Fibroblast of lung (primary cell): ENCODE measurements around the gene TCFL5. TPM values are rescaled to one million over a fixed set of nuclear protein-coding genes. Genes with fewer than 3 reads are reported as not detected.

Experiments
- DNase-seq, 2 donors: peaks; one replicate each; pipeline versions ENCODE4 v3.0.0 to v3.0.0-alpha.2; 2010; ENCODE audit warnings: low read depth in 2 of 2
- H2AFZ ChIP-seq: 2 replicates; pipeline ENCODE4 v1.5.1; 2012; ENCODE audit warnings: low read length, control low read depth, inconsistent platforms
- H3K27ac ChIP-seq: 2 replicates; pipeline ENCODE4 v1.5.1; 2011; ENCODE audit warnings: low read length, control low read depth; ENCODE audit not compliant: insufficient read depth
- H3K27me3 ChIP-seq: 2 replicates; pipeline ENCODE4 v1.5.1; 2011; ENCODE audit warnings: mild to moderate bottlenecking, low read length; ENCODE audit not compliant: control insufficient read depth, insufficient read depth
- H3K36me3 ChIP-seq: 2 replicates; pipeline ENCODE4 v1.5.1; 2011; ENCODE audit warnings: low read length; ENCODE audit not compliant: control insufficient read depth, insufficient read depth
- H3K4me1 ChIP-seq: 2 replicates; pipeline ENCODE4 v1.5.1; 2011; ENCODE audit warnings: low read length; ENCODE audit not compliant: control insufficient read depth, insufficient read depth; ENCODE audit errors: extremely low read depth
- H3K4me2 ChIP-seq: 2 replicates; pipeline ENCODE4 v1.5.1; 2011; ENCODE audit warnings: low read length, control low read depth; ENCODE audit not compliant: insufficient read depth; ENCODE audit errors: extremely low read depth
- H3K4me3 ChIP-seq, 4 experiments: fragments of 200-600 bp in 1 of 4; sonication (generic) in 1 of 4; replicated peaks in 1 of 4; 2 replicates each; pipeline ENCODE4 v1.5.1; 2011 to 2016; ENCODE audit warnings: low read length in 4 of 4, low read depth in 3 of 4, mild to moderate bottlenecking in 3 of 4, control low read depth in 2 of 4, inconsistent platforms in 1 of 4, mixed read lengths in 1 of 4; ENCODE audit not compliant: insufficient read depth in 1 of 4; ENCODE audit errors: control extremely low read depth in 1 of 4
- H3K79me2 ChIP-seq: 2 replicates; pipeline ENCODE4 v1.5.1; 2012; ENCODE audit warnings: mild to moderate bottlenecking, low read length, inconsistent platforms; ENCODE audit not compliant: control insufficient read depth, insufficient read depth
- H3K9ac ChIP-seq: 2 replicates; pipeline ENCODE4 v1.5.1; 2011; ENCODE audit warnings: mild to moderate bottlenecking, low read length, control low read depth; ENCODE audit not compliant: insufficient read depth
- H3K9me3 ChIP-seq: 2 replicates; pipeline ENCODE4 v1.5.1; 2012; ENCODE audit warnings: low read depth, low read length; ENCODE audit not compliant: control insufficient read depth, insufficient read depth
- H4K20me1 ChIP-seq: 2 replicates; pipeline ENCODE4 v1.5.1; 2011; ENCODE audit warnings: low read length; ENCODE audit not compliant: control insufficient read depth, insufficient read depth; ENCODE audit errors: extremely low read depth
- EZH2 ChIP-seq: IDR thresholded peaks from 2 replicates; pipeline ENCODE4 v1.5.1; 2012; ENCODE audit warnings: low read length, control low read depth, mild to moderate bottlenecking; ENCODE audit errors: missing control alignments
- polyA plus RNA-seq, 2 donors: library from polyadenylated mRNA; depleted of rRNA in 1 of 2; stranded (reverse) in 1 of 2; unstranded in 1 of 2; fragments of >200 nt; gene quantifications; 2 replicates each; pipeline ENCODE4 v1.2.1, GENCODE V29; 2011 to 2012; ENCODE audit warnings: missing spikeins in 1 of 2
- total RNA-seq: library from RNA; depleted of rRNA; stranded (reverse); fragments of >200 nt; gene quantifications from 2 replicates; pipeline ENCODE4 v1.2.1, GENCODE V29; 2014
- TF ChIP-seq, protein P1 (sequence below), 2 donors: IDR thresholded peaks in 1 of 2; conservative IDR thresholded peaks in 1 of 2; 1 replicate in 1 of 2; 2 replicates in 1 of 2; pipeline ENCODE4 v1.5.1; 2011 to 2012; ENCODE audit warnings: low read length in 2 of 2, control low read depth in 1 of 2, inconsistent platforms in 1 of 2, low read depth in 1 of 2, mild to moderate bottlenecking in 1 of 2

TCFL5 gene
- total and polyA plus RNA-seq, 2 donors (not counting 1 experiment from before 2014, with no cell fraction given), result 9.8 to 13.7 TPM

DNA sequence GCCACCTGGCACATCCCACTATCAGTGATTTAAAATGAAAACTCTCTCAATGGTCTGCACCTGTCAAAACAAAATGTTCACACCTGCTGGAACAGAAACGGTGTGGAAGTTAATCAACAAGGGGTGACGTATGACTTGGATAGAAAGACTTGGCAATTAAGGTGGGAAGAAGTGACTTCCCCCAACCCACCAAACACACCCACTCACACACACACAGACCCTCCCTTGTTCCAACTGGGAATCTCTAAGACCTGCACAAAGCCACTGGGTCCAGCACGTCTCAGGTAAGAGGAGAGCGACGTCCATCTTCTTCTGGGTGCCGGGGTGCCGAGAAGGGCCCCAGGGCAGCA lies 25.1 kb upstream of the TCFL5 start:
- Histone ChIP-seq H3K4me1 (peaks cover 15% of the 10 kb centered on the region), H4K20me1 (no peaks in the 10 kb centered on the region), H3K9me3 (no peaks in the 10 kb centered on the region), H3K36me3 (peaks cover 27% of the 10 kb centered on the region), H3K4me2 (no peak overlapping the region), H3K9ac (no peak overlapping the region), H3K79me2 (no peaks in the 10 kb centered on the region), H3K4me3 (no peak overlapping the region), H2AFZ (no peak overlapping the region), H3K27me3 (no peaks in the 10 kb centered on the region), H3K27ac (peak overlapping the region; percentile 2)
- TF ChIP-seq EZH2, result no peak
- TF ChIP-seq, protein P1, sequence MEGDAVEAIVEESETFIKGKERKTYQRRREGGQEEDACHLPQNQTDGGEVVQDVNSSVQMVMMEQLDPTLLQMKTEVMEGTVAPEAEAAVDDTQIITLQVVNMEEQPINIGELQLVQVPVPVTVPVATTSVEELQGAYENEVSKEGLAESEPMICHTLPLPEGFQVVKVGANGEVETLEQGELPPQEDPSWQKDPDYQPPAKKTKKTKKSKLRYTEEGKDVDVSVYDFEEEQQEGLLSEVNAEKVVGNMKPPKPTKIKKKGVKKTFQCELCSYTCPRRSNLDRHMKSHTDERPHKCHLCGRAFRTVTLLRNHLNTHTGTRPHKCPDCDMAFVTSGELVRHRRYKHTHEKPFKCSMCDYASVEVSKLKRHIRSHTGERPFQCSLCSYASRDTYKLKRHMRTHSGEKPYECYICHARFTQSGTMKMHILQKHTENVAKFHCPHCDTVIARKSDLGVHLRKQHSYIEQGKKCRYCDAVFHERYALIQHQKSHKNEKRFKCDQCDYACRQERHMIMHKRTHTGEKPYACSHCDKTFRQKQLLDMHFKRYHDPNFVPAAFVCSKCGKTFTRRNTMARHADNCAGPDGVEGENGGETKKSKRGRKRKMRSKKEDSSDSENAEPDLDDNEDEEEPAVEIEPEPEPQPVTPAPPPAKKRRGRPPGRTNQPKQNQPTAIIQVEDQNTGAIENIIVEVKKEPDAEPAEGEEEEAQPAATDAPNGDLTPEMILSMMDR (conservative IDR thresholded peaks at IDR 0.05 in 1 of 2, IDR thresholded peaks at IDR 0.05 in 1 of 2; ENCODE audit: low read depth in 1 of 2, low read length in 2 of 2), result no peak
- no peak for DNase-seq

DNA sequence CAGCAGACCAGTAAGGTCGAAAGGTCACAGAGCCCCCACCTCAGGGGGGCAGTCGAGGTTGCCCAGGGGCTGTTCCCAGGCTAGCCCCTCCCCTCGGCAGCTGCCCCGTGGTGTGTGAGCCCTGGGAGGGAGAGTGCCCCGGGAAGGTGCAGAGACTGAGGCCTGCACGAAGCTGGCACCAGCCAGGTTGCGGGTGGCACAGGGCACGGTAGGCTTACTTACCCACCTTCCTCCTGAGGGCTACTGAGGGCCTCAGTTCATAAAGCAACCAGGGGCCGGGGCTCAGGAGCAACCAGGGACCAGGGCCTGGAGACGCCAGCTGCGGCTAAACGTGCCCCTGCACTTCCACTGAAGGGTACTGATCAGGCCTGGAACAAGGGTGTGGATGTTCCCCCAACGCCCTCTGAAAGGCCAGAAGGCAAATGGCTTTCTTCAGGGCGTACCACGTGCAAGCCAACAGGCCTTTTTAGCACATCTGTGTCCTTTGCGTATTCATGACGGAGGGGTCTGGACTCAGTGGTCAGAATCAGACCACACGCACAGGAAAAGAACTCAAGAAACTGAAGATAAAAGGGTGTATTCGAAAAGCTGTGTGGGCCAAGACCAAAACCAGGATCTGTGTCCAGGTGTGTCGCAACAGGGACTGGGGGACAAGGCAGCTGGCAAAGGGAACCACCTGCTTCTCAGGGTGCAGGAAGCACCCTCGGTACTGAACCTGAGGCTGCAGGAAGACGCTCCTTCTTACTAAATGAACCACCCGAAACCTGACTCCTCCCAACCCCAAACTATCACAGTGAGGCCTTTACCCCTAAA lies 24.5 kb upstream of the TCFL5 start:
- Histone ChIP-seq H3K4me3 (no peak overlapping the region), H3K27ac (no peak overlapping the region), H3K4me1 (peaks cover 15% of the 10 kb centered on the region), H3K4me2 (no peak overlapping the region), H3K79me2 (no peaks in the 10 kb centered on the region), H3K27me3 (no peaks in the 10 kb centered on the region), H3K36me3 (peaks cover 30% of the 10 kb centered on the region), H2AFZ (no peak overlapping the region), H3K9ac (no peak overlapping the region), H4K20me1 (no peaks in the 10 kb centered on the region), H3K9me3 (no peaks in the 10 kb centered on the region)
- TF ChIP-seq, protein P1 (conservative IDR thresholded peaks at IDR 0.05 in 1 of 2, IDR thresholded peaks at IDR 0.05 in 1 of 2; ENCODE audit: low read depth in 1 of 2, low read length in 2 of 2), result no peak
- no peak for TF ChIP-seq EZH2
- DNase-seq, result no peak

DNA sequence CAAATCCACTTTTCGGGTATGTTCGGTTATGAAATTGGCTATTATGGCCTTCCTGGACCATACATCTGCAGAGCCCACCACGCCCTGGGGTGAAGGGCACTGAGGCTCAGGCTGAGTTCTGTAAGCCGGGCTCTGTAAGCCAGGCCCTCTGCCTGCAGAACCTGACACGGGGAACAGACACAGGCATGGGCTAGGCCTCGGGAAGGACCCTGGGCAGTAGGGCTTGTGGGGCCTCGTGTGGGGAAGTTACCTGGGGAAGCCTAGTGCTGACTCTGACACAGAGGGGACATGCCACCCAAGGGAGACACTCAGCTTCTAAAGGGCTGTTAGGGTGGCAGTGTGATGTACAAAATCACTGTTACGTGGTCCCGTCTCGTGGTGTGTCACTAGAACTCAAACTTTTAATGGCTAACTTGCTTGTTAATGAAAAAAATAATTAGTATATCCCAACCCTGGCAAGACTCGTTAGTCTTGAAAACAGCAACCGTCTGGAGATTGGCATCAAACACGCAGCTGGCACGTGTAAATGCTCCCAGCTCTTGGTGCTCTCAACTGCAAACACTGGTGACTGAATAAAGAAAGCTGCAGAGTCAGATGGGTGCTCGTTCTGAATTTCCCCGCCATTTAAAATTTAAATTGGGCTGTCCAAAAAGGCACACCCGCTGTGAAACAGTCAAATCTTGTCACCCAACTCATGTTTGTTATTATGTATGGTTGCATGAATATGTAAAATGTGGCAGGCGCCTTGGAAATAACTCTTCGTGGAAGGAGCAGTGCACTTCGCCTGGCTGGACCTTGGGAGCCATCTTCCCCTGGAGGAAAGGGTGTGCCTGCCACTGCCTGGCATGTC lies 23.6 kb upstream of the TCFL5 start:
- Histone ChIP-seq H3K9me3 (no peaks in the 10 kb centered on the region), H3K36me3 (peaks cover 28% of the 10 kb centered on the region), H4K20me1 (no peaks in the 10 kb centered on the region), H3K4me2 (no peak overlapping the region), H3K9ac (no peak overlapping the region), H3K4me1 (peaks cover 15% of the 10 kb centered on the region), H3K4me3 (no peak overlapping the region), H3K27me3 (no peaks in the 10 kb centered on the region), H2AFZ (no peak overlapping the region), H3K27ac (no peak overlapping the region), H3K79me2 (no peaks in the 10 kb centered on the region)
- no peak for DNase-seq
- no peak for TF ChIP-seq EZH2
- TF ChIP-seq, protein P1 (conservative IDR thresholded peaks at IDR 0.05 in 1 of 2, IDR thresholded peaks at IDR 0.05 in 1 of 2; ENCODE audit: low read depth in 1 of 2, low read length in 2 of 2), result no peak
